ENCODE data around the gene DDX25.

- no peak for TF ChIP-seq SIN3A (IDR thresholded peaks at IDR 0.05; ENCODE audit: low read depth)
- TF ChIP-seq, protein P1, sequence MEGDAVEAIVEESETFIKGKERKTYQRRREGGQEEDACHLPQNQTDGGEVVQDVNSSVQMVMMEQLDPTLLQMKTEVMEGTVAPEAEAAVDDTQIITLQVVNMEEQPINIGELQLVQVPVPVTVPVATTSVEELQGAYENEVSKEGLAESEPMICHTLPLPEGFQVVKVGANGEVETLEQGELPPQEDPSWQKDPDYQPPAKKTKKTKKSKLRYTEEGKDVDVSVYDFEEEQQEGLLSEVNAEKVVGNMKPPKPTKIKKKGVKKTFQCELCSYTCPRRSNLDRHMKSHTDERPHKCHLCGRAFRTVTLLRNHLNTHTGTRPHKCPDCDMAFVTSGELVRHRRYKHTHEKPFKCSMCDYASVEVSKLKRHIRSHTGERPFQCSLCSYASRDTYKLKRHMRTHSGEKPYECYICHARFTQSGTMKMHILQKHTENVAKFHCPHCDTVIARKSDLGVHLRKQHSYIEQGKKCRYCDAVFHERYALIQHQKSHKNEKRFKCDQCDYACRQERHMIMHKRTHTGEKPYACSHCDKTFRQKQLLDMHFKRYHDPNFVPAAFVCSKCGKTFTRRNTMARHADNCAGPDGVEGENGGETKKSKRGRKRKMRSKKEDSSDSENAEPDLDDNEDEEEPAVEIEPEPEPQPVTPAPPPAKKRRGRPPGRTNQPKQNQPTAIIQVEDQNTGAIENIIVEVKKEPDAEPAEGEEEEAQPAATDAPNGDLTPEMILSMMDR (IDR thresholded peaks at IDR 0.05 in 2 of 3, conservative IDR thresholded peaks at IDR 0.05 in 1 of 3; ENCODE audit: borderline replicate concordance in 1 of 3, insufficient read depth in 1 of 3, low read depth in 2 of 3, low read length in 2 of 3), result no peak
- no peak for TF ChIP-seq JUND (IDR thresholded peaks at IDR 0.05)
- TF ChIP-seq RAD21 (IDR thresholded peaks at IDR 0.05; ENCODE audit: low read depth), result no peak
- no peak for TF ChIP-seq POLR2A (IDR thresholded peaks at IDR 0.05; ENCODE audit: borderline replicate concordance, extremely low read depth, insufficient read depth, insufficient read length)
- no peak for TF ChIP-seq EZH2 (IDR thresholded peaks at IDR 0.05)
- TF ChIP-seq ZFX (IDR thresholded peaks at IDR 0.05), result no peak
- no peak for TF ChIP-seq TCF7L2 (IDR thresholded peaks at IDR 0.05; ENCODE audit: borderline replicate concordance, extremely low read depth, insufficient read depth, insufficient read length)
- no peak for TF ChIP-seq EZH2phosphoT487 (IDR thresholded peaks at IDR 0.05; ENCODE audit: borderline replicate concordance)
- no peak for TF ChIP-seq CEBPB (IDR thresholded peaks at IDR 0.05; ENCODE audit: low read depth)
- TF ChIP-seq, protein P2, sequence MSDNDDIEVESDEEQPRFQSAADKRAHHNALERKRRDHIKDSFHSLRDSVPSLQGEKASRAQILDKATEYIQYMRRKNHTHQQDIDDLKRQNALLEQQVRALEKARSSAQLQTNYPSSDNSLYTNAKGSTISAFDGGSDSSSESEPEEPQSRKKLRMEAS (IDR thresholded peaks at IDR 0.05), result no peak
- TF ChIP-seq REST (IDR thresholded peaks at IDR 0.05; ENCODE audit: low read depth), result no peak
- no peak for TF ChIP-seq ZNF274 (IDR thresholded peaks at IDR 0.05; ENCODE audit: low read depth, low read length)
Observed at GRCh38 chr11:125924384-125925007, 20.2 kb downstream of the DDX25 start.
